Stimulated activated naive CD8-positive, alpha-beta T cell treated with anti-CD3 and anti-CD28 coated beads, Interleukin-15, amount 100 ng/mL, for 72 hours (primary cell): Measurements from ENCODE around the gene CYTH2.

ENCODE experiments used
- ATAC-seq: fragments of 150-1000 bp; cut with Tn5 transposase; 2 replicates; pipeline ENCODE4 v1.10.0; 2021; ENCODE audit warnings: mild to moderate bottlenecking, moderate library complexity
- DNase-seq, 2 donors: peaks; one replicate each; pipeline ENCODE4 v3.0.0; 2021 to 2022
- H3K27ac Mint-ChIP-seq, 2 donors: one replicate each; pipeline ENCODE4 v1.8.0; 2022; ENCODE audit warnings: mild to moderate bottlenecking in 2 of 2, mixed read lengths in 2 of 2, moderate library complexity in 2 of 2
- H3K27me3 Mint-ChIP-seq: one replicate; pipeline ENCODE4 v1.8.0; 2022; ENCODE audit warnings: mixed read lengths
- H3K4me1 Mint-ChIP-seq: one replicate; pipeline ENCODE4 v1.8.0; 2022; ENCODE audit warnings: mild to moderate bottlenecking, mixed read lengths
- H3K4me3 Mint-ChIP-seq, 2 donors: one replicate each; pipeline ENCODE4 v1.8.0; 2022; ENCODE audit warnings: mild to moderate bottlenecking in 2 of 2, mixed read lengths in 2 of 2, moderate library complexity in 1 of 2
- H3K9me3 Mint-ChIP-seq, 2 donors: one replicate each; pipeline ENCODE4 v1.8.0; 2022; ENCODE audit warnings: mixed read lengths in 2 of 2

CYTH2 gene

GRCh38 chr19:48466561-48467325, 2.4 kb upstream of the CYTH2 start:
- no peaks in the 10 kb centered on the region for H3K27me3 Mint-ChIP-seq
- DNase-seq (no peak), ATAC-seq (no peak)
- H3K9me3 Mint-ChIP-seq = no peaks in the 10 kb centered on the region
- H3K4me3 Mint-ChIP-seq = no peak overlapping the region
- H3K4me1 Mint-ChIP-seq = peaks cover 34% of the 10 kb centered on the region
- peak overlapping the region in 1 of 2 donors; percentile 66 for H3K27ac Mint-ChIP-seq

GRCh38 chr19:48468772-48469288, 339 bp upstream of the CYTH2 start:
- DNase-seq = peak; percentile 99 to 100
- Mint-ChIP-seq H3K4me3 (peak overlapping the region; percentile 88 to 95), H3K27ac (peak overlapping the region; percentile 96 to 97), H3K9me3 (no peaks in the 10 kb centered on the region), H3K27me3 (no peaks in the 10 kb centered on the region), H3K4me1 (peaks cover 42% of the 10 kb centered on the region)
- ATAC-seq = peak; percentile 95

- H3K27me3 Mint-ChIP-seq = no peaks in the 10 kb centered on the region
- H3K27ac Mint-ChIP-seq = peak overlapping the region; percentile 74 to 97
- no peak for DNase-seq
- H3K9me3 Mint-ChIP-seq = no peaks in the 10 kb centered on the region
- peaks cover 49% of the 10 kb centered on the region for H3K4me1 Mint-ChIP-seq
- H3K4me3 Mint-ChIP-seq = peak overlapping the region; percentile 88 to 91
- no peak for ATAC-seq
Measured at GRCh38 chr19:48469934-48470680, 938 bp downstream of the CYTH2 start.

GRCh38 chr19:48470856-48471255, 1.7 kb downstream of the CYTH2 start:
- Mint-ChIP-seq H3K27me3 (no peaks in the 10 kb centered on the region), H3K27ac (no peak overlapping the region), H3K4me1 (peaks cover 56% of the 10 kb centered on the region), H3K4me3 (peak overlapping the region; percentile 88 to 91), H3K9me3 (no peaks in the 10 kb centered on the region)
- no peak for ATAC-seq
- DNase-seq = no peak

GRCh38 chr19:48471836-48472235, 2.7 kb downstream of the CYTH2 start:
- Mint-ChIP-seq H3K9me3 (no peaks in the 10 kb centered on the region), H3K4me3 (no peak overlapping the region), H3K27me3 (no peaks in the 10 kb centered on the region), H3K27ac (peak overlapping the region in 1 of 2 donors; percentile 3), H3K4me1 (peaks cover 59% of the 10 kb centered on the region)
- no peak for ATAC-seq
- no peak for DNase-seq

GRCh38 chr19:48473161-48473966, 4.2 kb downstream of the CYTH2 start:
- H3K27ac Mint-ChIP-seq = no peak overlapping the region
- peaks cover 50% of the 10 kb centered on the region for H3K4me1 Mint-ChIP-seq
- ATAC-seq (no peak), DNase-seq (no peak)
- H3K27me3 Mint-ChIP-seq = no peaks in the 10 kb centered on the region
- no peak overlapping the region for H3K4me3 Mint-ChIP-seq
- H3K9me3 Mint-ChIP-seq = no peaks in the 10 kb centered on the region

- no peaks in the 10 kb centered on the region for H3K9me3 Mint-ChIP-seq
- ATAC-seq = no peak
- no peak for DNase-seq
- no peaks in the 10 kb centered on the region for H3K27me3 Mint-ChIP-seq
- peaks cover 45% of the 10 kb centered on the region for H3K4me1 Mint-ChIP-seq
- no peak overlapping the region for H3K27ac Mint-ChIP-seq
- H3K4me3 Mint-ChIP-seq = no peak overlapping the region
Measured at GRCh38 chr19:48474084-48474592, 5.0 kb downstream of the CYTH2 start.

GRCh38 chr19:48475369-48476068, 6.3 kb downstream of the CYTH2 start:
- Mint-ChIP-seq H3K9me3 (no peaks in the 10 kb centered on the region), H3K27ac (no peak overlapping the region), H3K27me3 (no peaks in the 10 kb centered on the region), H3K4me3 (no peak overlapping the region), H3K4me1 (peaks cover 48% of the 10 kb centered on the region)
- ATAC-seq = no peak
- DNase-seq = no peak

- no peak overlapping the region for H3K27ac Mint-ChIP-seq
- no peaks in the 10 kb centered on the region for H3K27me3 Mint-ChIP-seq
- ATAC-seq (no peak), DNase-seq (no peak)
- H3K9me3 Mint-ChIP-seq = no peaks in the 10 kb centered on the region
- no peak overlapping the region for H3K4me3 Mint-ChIP-seq
- H3K4me1 Mint-ChIP-seq = peaks cover 48% of the 10 kb centered on the region
Measured at GRCh38 chr19:48476176-48476575, 7.0 kb downstream of the CYTH2 start.

GRCh38 chr19:48477067-48477685, 8.0 kb downstream of the CYTH2 start:
- ATAC-seq = no peak
- no peaks in the 10 kb centered on the region for H3K27me3 Mint-ChIP-seq
- H3K9me3 Mint-ChIP-seq = no peaks in the 10 kb centered on the region
- H3K4me1 Mint-ChIP-seq = peaks cover 51% of the 10 kb centered on the region
- no peak overlapping the region for H3K4me3 Mint-ChIP-seq
- no peak overlapping the region for H3K27ac Mint-ChIP-seq
- DNase-seq = no peak

- H3K4me3 Mint-ChIP-seq = no peak overlapping the region
- H3K9me3 Mint-ChIP-seq = no peaks in the 10 kb centered on the region
- ATAC-seq = no peak
- no peak for DNase-seq
- H3K27ac Mint-ChIP-seq = no peak overlapping the region
- H3K27me3 Mint-ChIP-seq = no peaks in the 10 kb centered on the region
- H3K4me1 Mint-ChIP-seq = peaks cover 47% of the 10 kb centered on the region
Measured at GRCh38 chr19:48477698-48478338, 8.6 kb downstream of the CYTH2 start.

GRCh38 chr19:48478339-48479256, 9.4 kb downstream of the CYTH2 start:
- no peaks in the 10 kb centered on the region for H3K9me3 Mint-ChIP-seq
- DNase-seq = no peak
- no peaks in the 10 kb centered on the region for H3K27me3 Mint-ChIP-seq
- ATAC-seq = no peak
- peaks cover 46% of the 10 kb centered on the region for H3K4me1 Mint-ChIP-seq
- no peak overlapping the region for H3K4me3 Mint-ChIP-seq
- no peak overlapping the region for H3K27ac Mint-ChIP-seq

- H3K4me1 Mint-ChIP-seq = peaks cover 40% of the 10 kb centered on the region
- no peak for DNase-seq
- no peak for ATAC-seq
- H3K9me3 Mint-ChIP-seq = no peaks in the 10 kb centered on the region
- H3K4me3 Mint-ChIP-seq = peak overlapping the region; percentile 82 to 94
- peak overlapping the region in 1 of 2 donors; percentile 48 for H3K27ac Mint-ChIP-seq
- no peaks in the 10 kb centered on the region for H3K27me3 Mint-ChIP-seq
Measured at GRCh38 chr19:48479686-48480085, 10.5 kb downstream of the CYTH2 start.
